HepG2 (cell line): ENCODE results near the gene ANKRD40CL. TPM values are rescaled to one million over a fixed set of nuclear protein-coding genes. Genes with fewer than 3 reads are reported as not detected.

Experiments used
- AHR ChIP-seq: IDR thresholded peaks from 2 replicates; pipeline ENCODE4 v1.6.1; 2018; ENCODE audit warnings: missing genetic modification reagents, missing compliant biosample characterization
- ASH2L ChIP-seq: fragments of 300-600, 200-600 bp; sonication (generic); IDR thresholded peaks from 2 replicates; pipeline ENCODE4 v1.7.0; 2017; ENCODE audit warnings: low read depth, mild to moderate bottlenecking, moderate library complexity, mixed read lengths, low read length; ENCODE audit not compliant: insufficient read length
- CBX1 ChIP-seq: IDR thresholded peaks from one replicate; pipeline ENCODE4 v1.6.1; 2016; ENCODE audit warnings: antibody characterized with exemption, low read depth
- CSRNP1 ChIP-seq: sonication (generic); formaldehyde crosslinking; IDR thresholded peaks from 2 replicates; pipeline ENCODE4 v1.8.1; 2023; ENCODE audit warnings: mild to moderate bottlenecking, missing genetic modification reagents
- E2F1 ChIP-seq: sonication (generic); formaldehyde crosslinking; IDR thresholded peaks from 2 replicates; pipeline ENCODE4 v1.5.0; 2020; ENCODE audit warnings: missing genetic modification reagents
- GMEB1 ChIP-seq: sonication (generic); formaldehyde crosslinking; IDR thresholded peaks from 2 replicates; pipeline ENCODE4 v1.5.1; 2020; ENCODE audit warnings: missing genetic modification reagents, mild to moderate bottlenecking, borderline replicate concordance
- HMGXB4 ChIP-seq, 2 experiments: sonication (generic) in 1 of 2; formaldehyde crosslinking in 1 of 2; IDR thresholded peaks; 2 replicates each; pipeline versions ENCODE4 v1.4.0 to v1.6.1; 2018 to 2020; ENCODE audit warnings: missing genetic modification reagents in 2 of 2, borderline replicate concordance in 1 of 2, low read depth in 1 of 2, mild to moderate bottlenecking in 1 of 2, missing biosample characterization in 1 of 2
- HNF4A ChIP-seq: sonication (generic); formaldehyde crosslinking; IDR thresholded peaks from 2 replicates; pipeline ENCODE4 v1.4.0; 2020; ENCODE audit warnings: missing genetic modification reagents
- MED8 ChIP-seq: sonication (generic); formaldehyde crosslinking; IDR thresholded peaks from 2 replicates; pipeline ENCODE4 v1.8.1; 2023; ENCODE audit warnings: mild to moderate bottlenecking, missing genetic modification reagents; ENCODE audit not compliant: insufficient replicate concordance
- RBAK ChIP-seq: sonication (generic); formaldehyde crosslinking; IDR thresholded peaks from 2 replicates; pipeline ENCODE4 v1.5.1; 2020; ENCODE audit warnings: mild to moderate bottlenecking, missing genetic modification reagents
- SALL1 ChIP-seq: sonication (generic); formaldehyde crosslinking; IDR thresholded peaks from 2 replicates; pipeline ENCODE4 v1.8.0; 2022; ENCODE audit warnings: mild to moderate bottlenecking, missing genetic modification reagents
- SIX4 ChIP-seq: sonication (generic); formaldehyde crosslinking; IDR thresholded peaks from 2 replicates; pipeline ENCODE4 v1.4.0; 2020; ENCODE audit warnings: missing genetic modification reagents
- TARDBP ChIP-seq: sonication (generic); formaldehyde crosslinking; IDR thresholded peaks from 2 replicates; pipeline ENCODE4 v1.8.0; 2022; ENCODE audit warnings: mild to moderate bottlenecking, missing genetic modification reagents
- TOPORS ChIP-seq: sonication (generic); formaldehyde crosslinking; IDR thresholded peaks from 2 replicates; pipeline ENCODE4 v1.8.0; 2023; ENCODE audit warnings: mild to moderate bottlenecking, missing genetic modification reagents
- ZNF292 ChIP-seq: sonication (generic); formaldehyde crosslinking; IDR thresholded peaks from 2 replicates; pipeline ENCODE4 v1.8.1; 2022; ENCODE audit warnings: mild to moderate bottlenecking, low read depth, missing genetic modification reagents, borderline replicate concordance
- ZNF510 ChIP-seq: sonication (generic); formaldehyde crosslinking; IDR thresholded peaks from 2 replicates; pipeline ENCODE4 v1.4.0; 2020; ENCODE audit warnings: low read depth, mild to moderate bottlenecking, missing genetic modification reagents
- ZNF556 ChIP-seq: sonication (generic); formaldehyde crosslinking; IDR thresholded peaks from 2 replicates; pipeline ENCODE4 v1.4.0; 2020; ENCODE audit warnings: mild to moderate bottlenecking, missing genetic modification reagents, borderline replicate concordance
- ZNF605 ChIP-seq: sonication (generic); formaldehyde crosslinking; IDR thresholded peaks from 2 replicates; pipeline ENCODE4 v1.8.0; 2022; ENCODE audit warnings: mild to moderate bottlenecking, missing genetic modification reagents
- ZNF704 ChIP-seq: sonication (generic); formaldehyde crosslinking; IDR thresholded peaks from 2 replicates; pipeline ENCODE4 v1.8.1; 2023; ENCODE audit warnings: mild to moderate bottlenecking, inconsistent platforms, moderate library complexity, missing genetic modification reagents, borderline replicate concordance
- ZNF776 ChIP-seq: sonication (generic); formaldehyde crosslinking; IDR thresholded peaks from 2 replicates; pipeline ENCODE4 v1.4.0; 2020; ENCODE audit warnings: mild to moderate bottlenecking, missing genetic modification reagents
- polyA plus RNA-seq, 8 experiments: library from polyadenylated mRNA; depleted of rRNA in 3 of 8; stranded (reverse) in 7 of 8; unstranded in 1 of 8; fragments of >200 nt; fragmentation: Illumina TruSeq in 4 of 8; extraction: Trizol in 4 of 8; gene quantifications; 2 replicates each; pipeline versions ENCODE4 v1.2.1 to v1.2.3, GENCODE V29; 2011 to 2016; ENCODE audit warnings: low read depth in 4 of 8, missing spikeins in 1 of 8, mixed read lengths in 1 of 8; ENCODE audit not compliant: insufficient read depth in 1 of 8
- total RNA-seq, 5 experiments: library from RNA; depleted of rRNA; stranded (reverse); fragments of >200 nt; fragmentation: Illumina TruSeq; extraction: Trizol; gene quantifications; 2 replicates each; pipeline ENCODE4 v1.2.3, GENCODE V29; 2016; ENCODE audit warnings: low read depth in 1 of 5

ANKRD40CL gene
- total and polyA plus RNA-seq, 2 of the 13 experiments (the other 11 are each of a cell fraction or from before 2014, with no cell fraction given), result 0.03 to 0.11 TPM

- TF ChIP-seq E2F1 (0 out of 2 replicates have a peak, but pooled peaks have one; percentile 30), ZNF292 (CRISPR knock-in tag) (peak; percentile 12; the same call in 1 of the 2 replicates), HMGXB4 (CRISPR knock-in tag; IDR thresholded peaks at IDR 0.05; ENCODE audit: borderline replicate concordance in 1 of 2, low read depth in 1 of 2) (no peak), ASH2L (peak; percentile 35), ZNF776 (CRISPR knock-in tag) (no peak; the same call in 1 of the 2 replicates), ZNF704 (CRISPR knock-in tag) (0 out of 2 replicates have a peak, but pooled peaks have one; percentile 43), CSRNP1 (CRISPR knock-in tag) (no peak), MED8 (CRISPR knock-in tag) (no peak), CBX1 (no peak), HNF4A (CRISPR knock-in tag) (0 out of 2 replicates have a peak, but pooled peaks have one; percentile 46), TARDBP (CRISPR knock-in tag) (peak; percentile 45; the same call in 1 of the 2 replicates), SALL1 (CRISPR knock-in tag) (peak; percentile 20; the same call in 1 of the 2 replicates), SIX4 (CRISPR knock-in tag) (no peak), ZNF605 (CRISPR knock-in tag) (no peak), TOPORS (CRISPR knock-in tag) (0 out of 2 replicates have a peak, but pooled peaks have one; percentile 32), AHR (CRISPR knock-in tag) (no peak), RBAK (CRISPR knock-in tag) (no peak), ZNF556 (CRISPR knock-in tag) (peak; percentile 51; the same call in 1 of the 2 replicates), ZNF510 (CRISPR knock-in tag) (no peak), GMEB1 (CRISPR knock-in tag) (peak; percentile 6; the same call in 1 of the 2 replicates)
Measured at GRCh38 chr17:50802609-50803571, 35.6 kb upstream of the ANKRD40CL start (continued).
